AG09309 (cell line): ENCODE data around the gene HOXD3.

Source experiments
- DNase-seq: peaks from one replicate; pipeline ENCODE4 v3.0.0-alpha.2; 2010; ENCODE audit warnings: low read depth
- H3K4me3 ChIP-seq: 2 replicates; pipeline ENCODE4 v1.5.1; 2011; ENCODE audit warnings: mild to moderate bottlenecking, low read depth, low read length, moderate library complexity; ENCODE audit not compliant: control insufficient read depth
- TF ChIP-seq, protein P1 (sequence below): IDR thresholded peaks from 2 replicates; pipeline ENCODE4 v1.5.1; 2011; ENCODE audit warnings: mild to moderate bottlenecking, low read depth, low read length, inconsistent platforms; ENCODE audit not compliant: insufficient read depth, control insufficient read depth; ENCODE audit errors: missing control alignments

The HOXD3 gene

DNA sequence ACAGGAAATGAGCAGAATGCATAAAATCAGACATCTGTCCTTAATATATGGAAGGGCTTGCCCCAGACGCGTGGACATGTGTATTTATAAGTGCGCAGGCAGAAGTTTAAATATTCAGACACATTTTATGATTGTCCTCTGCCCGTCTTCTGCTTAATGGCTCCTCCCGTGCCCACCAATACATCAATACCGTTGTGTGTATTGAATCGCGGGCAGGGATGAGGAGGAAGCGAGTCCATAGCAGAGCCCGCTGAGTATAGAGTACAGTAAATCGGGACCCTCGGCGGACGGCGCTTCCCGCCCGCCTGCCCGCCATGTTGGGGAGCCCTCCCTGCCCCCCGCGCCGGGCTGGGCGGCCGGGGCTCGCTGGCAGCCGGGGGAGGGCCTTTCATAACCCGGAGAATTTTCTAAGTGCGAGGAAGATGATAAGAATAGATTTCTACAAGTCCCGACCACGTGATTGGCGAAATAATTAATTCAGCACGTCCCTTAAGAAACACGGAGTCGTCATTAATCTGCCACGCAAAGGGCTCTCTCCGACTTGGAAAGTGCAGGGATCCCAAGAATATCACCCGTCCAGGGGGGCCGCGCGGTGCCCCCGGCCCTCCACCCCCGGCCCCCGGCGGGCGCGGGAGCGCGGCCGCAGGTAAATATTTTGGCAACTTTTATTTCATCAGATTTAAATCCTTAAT, at the start of gene HOXD3:
TSS of gene HOXD3 (plus strand) at position 501 of the 692 bp plus-strand sequence. CDS start 11,808 bp downstream, outside the sequence.
- H3K4me3 ChIP-seq: no peak within 1 kb of the TSS
- DNase-seq: no peak
- TF ChIP-seq, protein P1, sequence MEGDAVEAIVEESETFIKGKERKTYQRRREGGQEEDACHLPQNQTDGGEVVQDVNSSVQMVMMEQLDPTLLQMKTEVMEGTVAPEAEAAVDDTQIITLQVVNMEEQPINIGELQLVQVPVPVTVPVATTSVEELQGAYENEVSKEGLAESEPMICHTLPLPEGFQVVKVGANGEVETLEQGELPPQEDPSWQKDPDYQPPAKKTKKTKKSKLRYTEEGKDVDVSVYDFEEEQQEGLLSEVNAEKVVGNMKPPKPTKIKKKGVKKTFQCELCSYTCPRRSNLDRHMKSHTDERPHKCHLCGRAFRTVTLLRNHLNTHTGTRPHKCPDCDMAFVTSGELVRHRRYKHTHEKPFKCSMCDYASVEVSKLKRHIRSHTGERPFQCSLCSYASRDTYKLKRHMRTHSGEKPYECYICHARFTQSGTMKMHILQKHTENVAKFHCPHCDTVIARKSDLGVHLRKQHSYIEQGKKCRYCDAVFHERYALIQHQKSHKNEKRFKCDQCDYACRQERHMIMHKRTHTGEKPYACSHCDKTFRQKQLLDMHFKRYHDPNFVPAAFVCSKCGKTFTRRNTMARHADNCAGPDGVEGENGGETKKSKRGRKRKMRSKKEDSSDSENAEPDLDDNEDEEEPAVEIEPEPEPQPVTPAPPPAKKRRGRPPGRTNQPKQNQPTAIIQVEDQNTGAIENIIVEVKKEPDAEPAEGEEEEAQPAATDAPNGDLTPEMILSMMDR: no peak

DNA sequence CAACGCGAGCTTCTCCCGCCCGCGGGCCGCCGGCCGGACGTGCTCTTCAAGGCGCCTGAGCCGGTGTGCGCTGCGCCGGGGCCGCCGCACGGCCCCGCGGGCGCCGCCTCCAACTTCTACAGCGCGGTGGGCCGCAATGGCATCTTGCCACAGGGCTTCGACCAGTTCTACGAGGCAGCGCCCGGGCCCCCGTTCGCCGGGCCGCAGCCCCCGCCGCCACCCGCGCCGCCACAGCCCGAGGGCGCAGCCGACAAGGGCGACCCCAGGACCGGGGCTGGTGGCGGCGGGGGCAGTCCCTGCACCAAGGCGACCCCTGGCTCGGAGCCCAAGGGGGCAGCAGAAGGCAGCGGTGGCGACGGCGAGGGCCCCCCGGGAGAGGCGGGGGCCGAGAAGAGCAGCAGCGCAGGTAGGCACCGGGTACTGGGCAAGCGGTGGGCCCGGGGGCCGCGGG, 49.4 kb upstream of the HOXD3 start:
- peak overlapping the region; percentile 24 for H3K4me3 ChIP-seq
- DNase-seq: no peak
- TF ChIP-seq, protein P1: no peak

DNA sequence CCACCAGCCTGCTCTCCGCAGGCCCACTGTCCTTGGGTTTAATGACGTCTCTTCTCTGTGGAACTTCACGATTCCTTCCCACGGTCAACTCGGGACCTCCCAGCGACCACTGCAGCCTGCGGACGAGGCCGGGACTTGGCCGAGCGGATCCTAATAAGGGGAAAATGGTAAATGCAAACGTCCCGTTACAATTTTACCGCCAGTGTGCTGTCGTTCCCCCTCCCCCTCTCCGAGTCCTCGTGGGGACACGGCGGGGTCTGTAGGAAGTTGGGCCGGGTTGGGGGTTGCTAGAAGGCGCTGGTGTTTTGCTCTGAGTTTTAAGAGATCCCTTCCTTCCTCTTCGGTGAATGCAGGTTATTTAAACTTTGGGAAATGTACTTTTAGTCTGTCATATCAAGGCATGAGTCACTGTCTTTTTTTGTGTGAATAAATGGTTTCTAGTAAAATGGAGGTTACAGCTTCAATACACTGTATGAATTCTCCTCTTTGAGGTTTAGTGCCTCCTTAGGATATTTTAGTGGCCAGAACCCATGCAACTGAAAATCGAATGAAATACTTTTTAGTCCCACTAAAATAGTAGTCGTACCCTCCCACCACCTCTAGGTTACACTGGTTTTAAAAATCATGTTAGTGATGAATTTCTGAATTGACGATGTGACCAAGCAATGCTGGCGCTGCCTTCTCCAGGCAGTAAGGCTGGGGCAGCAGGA, 47.8 kb upstream of the HOXD3 start:
- H3K4me3 ChIP-seq: no peak overlapping the region
- DNase-seq: no peak
- TF ChIP-seq, protein P1: no peak

DNA sequence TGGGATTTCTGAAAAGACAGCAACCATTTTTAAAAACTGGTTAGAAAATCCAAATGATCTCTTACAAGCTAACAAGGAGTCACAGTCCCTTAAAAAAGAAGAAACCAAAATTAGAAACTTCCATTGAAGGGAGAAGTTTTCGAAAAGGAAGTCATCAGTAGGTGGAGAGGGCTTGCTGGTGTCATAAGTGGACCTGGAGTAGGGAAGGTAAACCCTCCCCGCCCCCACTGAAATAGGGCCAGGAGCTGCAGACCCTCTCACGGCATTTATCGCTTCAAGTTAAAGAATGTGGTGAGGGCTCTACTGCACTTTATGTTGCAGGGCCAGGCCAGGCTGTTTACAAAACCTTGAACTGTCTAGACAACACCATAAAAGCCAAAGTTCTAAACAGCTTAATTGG, 47.2 kb upstream of the HOXD3 start:
- H3K4me3 ChIP-seq: no peak overlapping the region
- DNase-seq: no peak
- TF ChIP-seq, protein P1: no peak

DNA sequence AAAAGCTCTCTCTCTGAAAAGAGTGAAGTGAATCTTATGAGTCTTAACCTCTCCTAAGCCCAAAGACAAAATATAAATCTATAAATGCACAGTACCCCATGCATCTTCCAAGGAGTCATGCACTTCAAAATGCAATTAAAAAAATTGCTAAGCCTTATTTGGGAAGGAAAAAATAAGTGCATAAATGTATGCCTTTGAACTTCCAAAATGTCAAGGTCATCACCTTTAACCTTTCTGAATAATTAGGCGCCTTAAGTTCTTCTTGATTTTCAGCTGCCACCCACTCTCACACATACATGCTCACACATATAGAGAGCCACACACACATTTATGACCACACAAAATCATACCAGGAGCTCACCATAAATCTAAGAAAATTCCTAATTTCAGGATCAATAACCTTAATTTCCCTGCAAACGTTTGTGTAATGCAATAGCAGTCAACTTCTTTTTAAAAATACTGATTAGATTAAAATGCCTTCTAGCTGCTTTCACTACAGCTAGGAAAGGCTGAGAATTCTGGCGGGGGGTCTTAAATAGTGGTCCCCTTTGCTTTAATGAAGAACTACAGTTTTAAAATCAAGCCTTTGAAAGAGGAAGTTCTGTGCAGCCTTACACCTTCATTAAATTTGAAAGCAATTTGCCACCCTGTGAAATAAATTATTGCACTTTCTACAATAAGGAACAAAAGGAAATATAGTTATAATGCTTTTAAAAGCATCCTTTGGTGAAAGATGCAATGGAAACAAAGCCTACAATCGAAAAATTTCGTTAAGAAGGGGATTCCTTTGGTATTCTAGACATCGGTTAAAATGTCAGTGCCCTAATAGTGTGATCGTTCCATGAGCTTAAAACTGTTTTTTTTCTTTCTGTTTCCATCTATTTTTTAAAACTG, 46.4 kb upstream of the HOXD3 start:
- TF ChIP-seq, protein P1: no peak
- no peak overlapping the region for H3K4me3 ChIP-seq
- no peak for DNase-seq

DNA sequence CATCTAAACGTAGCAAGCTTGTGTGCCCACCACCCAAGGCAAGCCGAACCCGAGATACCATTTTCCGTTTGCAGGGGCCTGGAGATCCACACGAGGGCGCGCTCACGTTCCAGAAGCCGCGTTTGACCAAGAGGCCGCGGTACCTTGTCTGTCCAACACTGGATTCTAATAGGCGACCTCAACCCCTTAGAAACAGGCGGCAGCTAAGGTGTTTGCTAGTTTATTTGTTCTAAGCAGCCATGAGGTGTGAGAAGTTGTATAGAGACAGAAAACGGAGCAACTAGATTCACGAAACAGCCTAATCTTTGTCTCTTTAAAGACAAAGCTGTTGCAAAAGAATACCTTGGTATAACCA, 45.8 kb upstream of the HOXD3 start:
- H3K4me3 ChIP-seq: no peak overlapping the region
- TF ChIP-seq, protein P1: no peak
- DNase-seq: no peak
